IMR-90 (cell line): ENCODE measurements around the gene NTM. TPM values are rescaled to one million over a fixed set of nuclear protein-coding genes. Genes with fewer than 3 reads are reported as not detected.

Source experiments
- ATAC-seq: fragments of 200-7000 bp; cut with Tn5 transposase; 2 replicates; pipeline ENCODE4 v1.9.1; 2020; ENCODE audit warnings: low read depth, mild to moderate bottlenecking, moderate library complexity
- BruUV-seq: library from RNA; stranded (reverse); fragments of 400-500 nt; replicated peaks from 2 replicates; lab custom pipeline; 2021; lab: Mats Ljungman, UMichigan
- CTCF ChIA-PET: fragments of 300-600 bp; formaldehyde crosslinking; extraction: SDS; loops from one replicate; lab custom pipeline; 2021; ENCODE audit warnings: antibody characterized with exemption; lab: Yijun Ruan, JAX
- POLR2A ChIA-PET: fragments of 300-600 bp; sonication (Branson Sonifier 250); formaldehyde crosslinking; loops from one replicate; lab custom pipeline; 2022; ENCODE audit warnings: antibody characterized with exemption; ENCODE audit not compliant: unreplicated experiment; lab: Charles Lee
- DNase-seq: peaks from one replicate; pipeline ENCODE4 v3.0.0; 2013
- H2AFZ ChIP-seq: replicated peaks from 2 replicates; pipeline ENCODE3; 2013; ENCODE audit warnings: low read length, mild to moderate bottlenecking; ENCODE audit not compliant: poor library complexity
- H2AK5ac ChIP-seq: 2 replicates; pipeline ENCODE4 v1.6.1; 2013; ENCODE audit warnings: low read depth, low read length, inconsistent platforms
- H2AK9ac ChIP-seq: replicated peaks from 2 replicates; pipeline ENCODE3; 2013; ENCODE audit warnings: mild to moderate bottlenecking, low read depth, low read length, moderate library complexity; ENCODE audit not compliant: poor library complexity
- H2BK120ac ChIP-seq: 2 replicates; pipeline ENCODE4 v1.6.1; 2013; ENCODE audit warnings: low read depth, low read length, inconsistent platforms
- H2BK15ac ChIP-seq: 3 replicates; pipeline ENCODE4 v1.6.1; 2013; ENCODE audit warnings: low read depth, low read length, inconsistent platforms
- H2BK20ac ChIP-seq: 2 replicates; pipeline ENCODE4 v1.6.1; 2013; ENCODE audit warnings: low read depth, mild to moderate bottlenecking, inconsistent platforms, low read length, moderate library complexity
- H2BK5ac ChIP-seq: 2 replicates; pipeline ENCODE4 v1.6.1; 2013; ENCODE audit warnings: mild to moderate bottlenecking, low read depth, low read length, inconsistent platforms; ENCODE audit not compliant: poor library complexity, severe bottlenecking
- H3K14ac ChIP-seq: replicated peaks from 2 replicates; pipeline ENCODE4 v1.6.1; 2013; ENCODE audit warnings: low read depth, low read length, inconsistent platforms
- H3K18ac ChIP-seq: 2 replicates; pipeline ENCODE4 v1.6.1; 2013; ENCODE audit warnings: low read depth, low read length, control low read depth
- H3K23ac ChIP-seq: 2 replicates; pipeline ENCODE4 v1.6.1; 2013; ENCODE audit warnings: low read depth, low read length, inconsistent platforms
- H3K27ac ChIP-seq: 2 replicates; pipeline ENCODE4 v1.5.1; 2013; ENCODE audit warnings: mild to moderate bottlenecking, control low read depth, low read length; ENCODE audit not compliant: insufficient read depth
- H3K27me3 ChIP-seq: 2 replicates; pipeline ENCODE4 v1.6.1; 2013; ENCODE audit warnings: low read length; ENCODE audit not compliant: control insufficient read depth, insufficient read depth
- H3K36me3 ChIP-seq: 2 replicates; pipeline ENCODE4 v1.6.1; 2013; ENCODE audit warnings: low read length, mixed read lengths; ENCODE audit not compliant: control insufficient read depth, insufficient read depth
- H3K4ac ChIP-seq: 2 replicates; pipeline ENCODE4 v1.6.1; 2013; ENCODE audit warnings: low read depth, low read length, inconsistent platforms
- H3K4me1 ChIP-seq: 2 replicates; pipeline ENCODE4 v1.6.1; 2013; ENCODE audit warnings: low read length, mixed read lengths; ENCODE audit not compliant: control insufficient read depth, insufficient read depth
- H3K4me2 ChIP-seq: 2 replicates; pipeline ENCODE4 v1.6.1; 2013; ENCODE audit warnings: low read depth, mild to moderate bottlenecking, control low read depth, low read length, moderate library complexity
- H3K4me3 ChIP-seq: 2 replicates; pipeline ENCODE4 v1.5.1; 2013; ENCODE audit warnings: low read depth, mild to moderate bottlenecking, control low read depth, low read length, moderate library complexity; ENCODE audit not compliant: insufficient read depth
- H3K56ac ChIP-seq: 2 replicates; pipeline ENCODE4 v1.6.1; 2013; ENCODE audit warnings: low read length, inconsistent platforms; ENCODE audit not compliant: insufficient read depth; ENCODE audit errors: extremely low read depth
- H3K79me1 ChIP-seq, 2 experiments: 2 replicates each; pipeline ENCODE4 v1.6.1; 2013; ENCODE audit warnings: low read length in 2 of 2, inconsistent platforms in 1 of 2, low read depth in 1 of 2
- H3K9ac ChIP-seq: 2 replicates; pipeline ENCODE4 v1.6.1; 2013; ENCODE audit warnings: low read depth, low read length, control low read depth
- H3K9me1 ChIP-seq: 2 replicates; pipeline ENCODE4 v1.6.1; 2013; ENCODE audit warnings: low read length, inconsistent platforms; ENCODE audit not compliant: insufficient read depth
- H3K9me3 ChIP-seq: 2 replicates; pipeline ENCODE4 v1.6.1; 2013; ENCODE audit warnings: low read length; ENCODE audit not compliant: control insufficient read depth, insufficient read depth
- H4K20me1 ChIP-seq: 2 replicates; pipeline ENCODE4 v1.6.1; 2013; ENCODE audit warnings: low read length, inconsistent platforms; ENCODE audit not compliant: insufficient read depth
- H4K5ac ChIP-seq: 2 replicates; pipeline ENCODE4 v1.6.1; 2013; ENCODE audit warnings: mild to moderate bottlenecking, low read depth, low read length, control low read depth
- H4K8ac ChIP-seq, 2 experiments: 2 replicates each; pipeline ENCODE4 v1.6.1; 2013; ENCODE audit warnings: low read depth in 2 of 2, low read length in 2 of 2, control low read depth in 1 of 2, inconsistent platforms in 1 of 2
- H4K91ac ChIP-seq: 2 replicates; pipeline ENCODE4 v1.6.1; 2013; ENCODE audit warnings: low read depth, low read length, inconsistent platforms; ENCODE audit not compliant: insufficient read depth
- BHLHE40 ChIP-seq: fragments of 150-350 bp; IDR thresholded peaks from 2 replicates; pipeline ENCODE4 v1.6.1; 2016; ENCODE audit warnings: mild to moderate bottlenecking, low read depth, low read length
- CEBPB ChIP-seq: IDR thresholded peaks from 2 replicates; pipeline ENCODE4 v1.6.1; 2012; ENCODE audit warnings: low read depth, low read length, improper control_type of control experiment
- CHD1 ChIP-seq: IDR thresholded peaks from 2 replicates; pipeline ENCODE4 v1.6.1; 2012; ENCODE audit warnings: low read depth, low read length, improper control_type of control experiment
- CTCF ChIP-seq: conservative IDR thresholded peaks from 2 replicates; pipeline ENCODE4 v1.5.1; 2012; ENCODE audit warnings: mild to moderate bottlenecking, low read depth, low read length, improper control_type of control experiment
- ELK1 ChIP-seq: fragments of 150-350 bp; IDR thresholded peaks from 2 replicates; pipeline ENCODE4 v1.6.1; 2016; ENCODE audit warnings: low read depth, mild to moderate bottlenecking, low read length, moderate library complexity, borderline replicate concordance
- MAFK ChIP-seq: IDR thresholded peaks from 2 replicates; pipeline ENCODE4 v1.6.1; 2012; ENCODE audit warnings: low read depth, low read length, improper control_type of control experiment
- MAZ ChIP-seq: IDR thresholded peaks from 2 replicates; pipeline ENCODE4 v1.6.1; 2012; ENCODE audit warnings: low read depth, mild to moderate bottlenecking, low read length, improper control_type of control experiment, moderate library complexity, borderline replicate concordance
- MXI1 ChIP-seq: IDR thresholded peaks from 2 replicates; pipeline ENCODE4 v1.6.1; 2012; ENCODE audit warnings: low read depth, mild to moderate bottlenecking, low read length, moderate library complexity, borderline replicate concordance
- RCOR1 ChIP-seq: IDR thresholded peaks from 2 replicates; pipeline ENCODE4 v1.6.1; 2012; ENCODE audit warnings: mild to moderate bottlenecking, low read length, improper control_type of control experiment; ENCODE audit not compliant: insufficient replicate concordance
- RFX5 ChIP-seq: IDR thresholded peaks from 2 replicates; pipeline ENCODE4 v1.8.0; 2012; ENCODE audit warnings: low read depth, mild to moderate bottlenecking, low read length, moderate library complexity
- SMC3 ChIP-seq: fragments of 150-350 bp; IDR thresholded peaks from 2 replicates; pipeline ENCODE4 v1.6.1; 2016; ENCODE audit warnings: low read depth, mild to moderate bottlenecking, antibody characterized with exemption, low read length, moderate library complexity
- USF2 ChIP-seq: fragments of 150-350 bp; IDR thresholded peaks from 2 replicates; pipeline ENCODE4 v1.6.1; 2017; ENCODE audit warnings: mild to moderate bottlenecking, antibody characterized with exemption, low read length, low read depth
- WGBS, 2 experiments: methylation state at CpG; one replicate each; pipeline versions ENCODE4 v1.1.5 to v1.1.7; 2013; ENCODE audit warnings: missing lambda C conversion rate in 2 of 2; ENCODE audit not compliant: insufficient read length in 1 of 2; ENCODE audit errors: extremely low coverage in 2 of 2; 5-methylcytosine and 5-hydroxymethylcytosine counted together
- dilution Hi-C: fragments of 300-500 bp; cut with HindIII; formaldehyde crosslinking; loops from one replicate; pipeline ENCODE4 v1.14.3; 2018; ENCODE audit warnings: low sequenced_read_pairs; ENCODE audit not compliant: unreplicated experiment
- in situ Hi-C: fragments of 300-500 bp; cut with MboI; formaldehyde crosslinking; loops from 3 replicates; pipeline ENCODE4 v1.14.3; 2019; ENCODE audit warnings: low sequenced_read_pairs, inconsistent platforms, mixed read lengths
- intact Hi-C: fragments of 100-400 bp; cut with micrococcal nuclease; formaldehyde crosslinking; loops from 2 replicates; pipeline ENCODE4 v1.10.0; 2022
- polyA plus RNA-seq, 3 experiments: library from polyadenylated mRNA; depleted of rRNA; stranded (reverse); fragments of >200 nt; gene quantifications; 2 replicates each; pipeline ENCODE4 v1.2.3, GENCODE V29; 2012; ENCODE audit warnings: low replicate concordance in 1 of 3
- total RNA-seq: library from RNA; depleted of rRNA; stranded (reverse); fragments of >200 nt; gene quantifications from 2 replicates; pipeline ENCODE4 v1.2.3, GENCODE V29; 2012

Gene NTM
- total and polyA plus RNA-seq, 2 of the 4 experiments (the other 2 are of a cell fraction): 19.5 to 25.5 TPM

GRCh38 chr11:132285631-132286030, 915.2 kb downstream of the NTM start:
- no peak overlapping the region for H4K8ac ChIP-seq
- POLR2A ChIA-PET: no interaction called here

More at GRCh38 chr11:132285631-132286030, 915.2 kb downstream of the NTM start:
- Histone ChIP-seq H2BK15ac (no peak overlapping the region), H3K23ac (no peak overlapping the region), H2BK5ac (no peak overlapping the region), H4K20me1 (no peaks in the 10 kb centered on the region), H2AK9ac (no peak overlapping the region), H4K5ac (no peak overlapping the region), H3K27me3 (no peaks in the 10 kb centered on the region), H2AK5ac (no peak overlapping the region), H3K79me1 (no peaks in the 10 kb centered on the region; a peak in 2 of 4 replicates), H3K4me1 (no peaks in the 10 kb centered on the region), H3K14ac (no peak overlapping the region), H2BK20ac (no peak overlapping the region), H3K27ac (no peak overlapping the region), H3K36me3 (no peaks in the 10 kb centered on the region), H3K9me3 (no peaks in the 10 kb centered on the region), H3K9me1 (peaks cover 5% of the 10 kb centered on the region; the same call in 1 of the 2 replicates), H3K18ac (no peak overlapping the region), H2AFZ (no peak overlapping the region), H3K56ac (no peak overlapping the region), H2BK120ac (no peak overlapping the region), H3K4ac (no peak overlapping the region), H3K4me3 (no peak overlapping the region), H3K4me2 (no peak overlapping the region), H4K91ac (no peak overlapping the region), H3K9ac (no peak overlapping the region)
- 80% methylated on average over 1 of the region's 4 CpGs; no CpG with 5 or more reads in 1 of the 2 experiments for WGBS, 2 experiments
- DNase-seq: no peak
- in situ Hi-C loops (no loop called here), dilution Hi-C loops (no loop called here), intact Hi-C loops (no loop called here)
- BruUV-seq: no TSS peak
- TF ChIP-seq ELK1: no peak
- no peak for TF ChIP-seq CHD1
- no peak for TF ChIP-seq MXI1
- TF ChIP-seq BHLHE40: no peak
- TF ChIP-seq RFX5: no peak
- TF ChIP-seq RCOR1: no peak
- TF ChIP-seq CTCF: no peak
- no peak for TF ChIP-seq SMC3
- no peak for TF ChIP-seq USF2
- TF ChIP-seq CEBPB: no peak
- no peak for TF ChIP-seq MAZ
- no peak for TF ChIP-seq MAFK
- CTCF ChIA-PET: interaction anchor here (1.2 kb wide), 1 partner anchor 14 kb away, joined by 5 read pairs; no protein-coding TSS in a partner anchor
- ATAC-seq: no peak
